ENCODE measurements around the gene ETV3.

ETV3 gene

DNA sequence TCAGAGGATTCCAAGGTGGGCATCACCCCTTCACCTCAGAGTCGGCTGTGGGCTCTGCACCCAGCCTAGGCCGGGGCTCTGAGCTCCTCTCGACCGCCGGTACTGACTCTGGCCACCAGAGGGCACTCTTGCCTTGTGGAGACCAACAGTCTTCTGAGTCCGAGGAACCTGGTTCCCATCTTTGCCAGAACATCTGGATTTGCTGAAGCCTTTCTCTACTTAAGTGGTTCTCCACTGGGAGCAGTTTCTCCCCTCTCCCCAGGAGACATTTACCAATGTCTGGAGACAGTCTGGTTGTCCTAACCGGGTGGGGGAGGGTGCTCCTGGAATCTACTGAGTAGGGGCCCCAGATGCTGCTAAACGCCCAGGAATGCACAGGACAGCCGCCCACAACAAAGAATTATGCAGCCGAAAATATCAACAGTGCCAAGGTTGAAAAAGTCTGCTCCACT is 48.0 kb downstream of the ETV3 start:
- DNase-seq, result peak; percentile 82

GRCh38 chr1:157089789-157090188 is 48.4 kb downstream of the ETV3 start:
- DNase-seq, result no peak

- DNase-seq, result no peak
Observed at GRCh38 chr1:157088607-157089006, 49.6 kb downstream of the ETV3 start.

DNA sequence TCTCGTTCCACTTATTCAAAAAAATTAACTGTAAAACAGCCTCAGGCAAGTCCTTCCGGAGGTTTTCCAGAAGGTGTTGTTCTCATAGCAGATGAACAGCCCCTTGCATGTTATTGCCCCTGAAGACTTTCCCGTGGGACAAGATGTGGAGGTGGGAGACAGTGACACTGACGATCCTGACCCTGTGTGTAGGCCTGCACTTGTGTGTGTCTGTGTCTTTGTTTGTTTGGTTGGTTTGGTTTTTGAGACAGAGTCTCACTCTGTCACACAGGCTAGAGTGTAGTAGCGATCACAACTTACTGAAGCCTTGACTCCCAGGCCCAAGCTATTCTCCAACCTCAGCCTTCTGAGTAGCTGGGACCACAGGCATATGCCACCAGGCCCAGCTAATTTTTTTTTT is 51.2 kb downstream of the ETV3 start:
- no peak for DNase-seq

DNA sequence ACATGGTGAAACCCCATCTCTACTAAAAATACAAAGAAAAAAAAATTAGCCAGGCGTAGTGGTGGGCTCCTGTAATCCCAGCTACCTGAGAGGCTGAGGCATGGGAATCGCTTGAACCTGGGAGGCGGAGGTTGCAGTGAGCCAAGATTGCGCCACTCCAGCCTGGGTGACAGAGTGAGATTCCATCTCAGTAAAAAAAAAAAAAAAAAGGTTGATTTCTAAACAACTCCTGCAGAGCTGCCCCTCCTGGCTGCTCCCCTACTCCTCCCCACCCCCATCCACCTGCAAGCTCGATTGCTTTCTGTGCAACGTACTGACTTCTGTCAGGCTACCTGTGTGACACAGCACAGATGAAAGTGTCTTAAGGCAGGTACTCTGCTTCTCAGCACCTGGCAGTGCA is 51.9 kb downstream of the ETV3 start:
- no peak for DNase-seq

- DNase-seq, result no peak
Observed at GRCh38 chr1:157085421-157085820, 52.8 kb downstream of the ETV3 start.

DNA sequence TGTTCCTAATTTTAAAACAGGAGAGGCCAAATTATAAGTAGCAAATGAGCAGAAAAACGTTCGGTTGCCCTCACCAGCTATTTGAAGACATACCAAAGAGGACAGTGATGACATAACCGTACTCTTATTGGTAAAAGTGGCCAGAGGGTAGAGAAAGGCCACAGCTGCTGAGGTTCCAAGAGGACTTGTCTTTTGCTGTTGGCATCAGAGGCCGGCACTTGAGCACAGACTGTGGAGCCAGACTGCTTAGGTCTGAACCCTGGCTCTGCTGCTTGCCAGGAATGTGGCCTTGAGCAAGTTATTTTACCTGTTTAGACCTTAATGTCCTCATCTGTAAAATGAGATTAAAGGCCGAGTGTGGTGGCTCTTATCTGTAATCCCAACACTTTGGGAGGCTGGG is 53.5 kb downstream of the ETV3 start:
- DNase-seq, result no peak

GRCh38 chr1:157081707-157082106 is 56.5 kb downstream of the ETV3 start:
- DNase-seq, result no peak

GRCh38 chr1:157080714-157081113 is 57.5 kb downstream of the ETV3 start:
- DNase-seq, result no peak

DNA sequence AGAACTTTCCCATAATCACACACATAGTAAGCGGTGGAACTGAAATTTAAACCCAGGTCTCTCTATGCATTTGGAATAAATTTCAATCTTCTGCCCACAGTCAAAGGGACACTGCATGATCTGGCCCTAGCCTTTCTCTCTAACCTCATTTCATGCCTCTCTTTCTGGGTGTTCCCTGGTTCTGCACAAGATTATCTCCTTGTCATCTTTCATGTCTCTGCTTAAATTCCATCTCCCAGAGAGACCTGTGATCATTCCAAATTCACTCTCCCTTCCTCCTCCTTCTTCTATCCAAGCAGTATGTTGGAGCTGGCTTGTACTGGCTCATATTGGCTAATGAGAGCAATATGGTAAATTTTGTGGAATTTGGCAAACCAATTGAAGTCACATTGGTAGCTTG is 60.8 kb downstream of the ETV3 start:
- DNase-seq, result no peak

DNA sequence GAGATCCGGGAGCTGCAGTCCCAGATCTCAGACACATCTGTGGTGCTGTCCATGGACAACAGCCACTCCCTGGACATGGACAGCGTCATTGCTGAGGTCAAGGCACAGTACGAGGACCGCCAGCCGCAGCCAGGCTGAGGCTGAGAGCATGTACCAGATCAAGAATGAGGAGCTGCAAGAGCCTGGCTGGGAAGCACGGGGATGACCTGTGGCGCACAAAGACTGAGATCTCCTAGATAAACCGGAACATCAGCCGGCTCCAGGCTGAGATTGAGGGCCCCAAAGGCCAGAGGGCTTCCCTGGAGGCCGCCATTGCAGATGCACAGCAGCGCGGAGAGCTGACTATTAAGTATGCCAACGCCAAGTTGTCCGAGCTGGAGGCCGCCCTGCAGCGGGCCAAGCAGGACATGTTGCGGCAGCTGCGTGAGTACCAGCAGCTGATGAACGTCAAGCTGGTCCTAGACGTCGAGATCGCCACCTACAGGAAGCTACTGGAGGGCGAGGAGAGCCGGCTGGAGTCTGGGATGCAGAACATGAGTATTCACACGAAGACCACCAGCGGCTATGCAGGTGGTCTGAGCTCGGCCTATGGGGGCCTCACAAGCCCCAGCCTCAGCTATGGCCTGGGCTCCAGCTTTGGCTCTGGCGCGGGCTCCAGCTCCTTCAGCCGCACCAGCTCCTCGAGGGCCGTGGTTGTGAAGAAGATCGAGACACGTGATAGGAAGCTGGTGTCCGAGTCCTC is 64.1 kb downstream of the ETV3 start:
- peak; percentile 39 for DNase-seq
